SK-N-SH treated with all-trans-retinoic acid at 6 μM for 48 hours (cell line): ENCODE data around the gene ZNF415.

Experiments used
- ARNTL ChIP-seq: fragments of 450-650 bp; formaldehyde crosslinking; IDR thresholded peaks from 2 replicates; pipeline ENCODE4 v1.5.0; 2020; ENCODE audit warnings: low read depth, mild to moderate bottlenecking, moderate library complexity, borderline replicate concordance
- PPARA ChIP-seq: fragments of 250-450 bp; sonication (Bioruptor Pico); IDR thresholded peaks from 2 replicates; pipeline ENCODE4 v1.5.0; 2020; ENCODE audit warnings: mild to moderate bottlenecking, borderline replicate concordance
- RARB ChIP-seq: fragments of 250-450 bp; sonication (Bioruptor Pico); IDR thresholded peaks from 2 replicates; pipeline ENCODE4 v1.8.0; 2021; ENCODE audit warnings: mild to moderate bottlenecking, moderate library complexity
- SNAI2 ChIP-seq: fragments of 250-450 bp; sonication (Bioruptor Pico); IDR thresholded peaks from 2 replicates; pipeline ENCODE4 v1.5.0; 2020; ENCODE audit warnings: mild to moderate bottlenecking, moderate library complexity
- TCF4 ChIP-seq: fragments of 250-450 bp; sonication (Bioruptor Pico); IDR thresholded peaks from 2 replicates; pipeline ENCODE4 v1.8.0; 2021; ENCODE audit warnings: mild to moderate bottlenecking, moderate library complexity, borderline replicate concordance
- ZFP3 ChIP-seq: fragments of 250-450 bp; sonication (Bioruptor Pico); IDR thresholded peaks from 2 replicates; pipeline ENCODE4 v1.5.0; 2020; ENCODE audit warnings: mild to moderate bottlenecking, moderate library complexity
- ZFP30 ChIP-seq: fragments of 450-650 bp; formaldehyde crosslinking; IDR thresholded peaks from 2 replicates; pipeline ENCODE4 v1.5.0; 2022; ENCODE audit warnings: mild to moderate bottlenecking, moderate library complexity
- ZNF565 ChIP-seq: fragments of 450-650 bp; formaldehyde crosslinking; conservative IDR thresholded peaks from 2 replicates; pipeline ENCODE4 v1.5.0; 2020; ENCODE audit warnings: low read depth, mild to moderate bottlenecking, moderate library complexity
- ZNF70 ChIP-seq: fragments of 450-650 bp; formaldehyde crosslinking; IDR thresholded peaks from 2 replicates; pipeline ENCODE4 v1.5.0; 2020; ENCODE audit warnings: mild to moderate bottlenecking, moderate library complexity
- ZNF8 ChIP-seq: fragments of 450-650 bp; formaldehyde crosslinking; IDR thresholded peaks from 2 replicates; pipeline ENCODE4 v1.5.0; 2020; ENCODE audit warnings: mild to moderate bottlenecking, moderate library complexity
- TF ChIP-seq, protein P1 (sequence below): fragments of 250-450 bp; sonication (Bioruptor Pico); IDR thresholded peaks from 2 replicates; pipeline ENCODE4 v1.5.0; 2020; ENCODE audit warnings: mild to moderate bottlenecking, moderate library complexity
- TF ChIP-seq, protein P2 (sequence below): fragments of 250-450 bp; sonication (Bioruptor Pico); IDR thresholded peaks from 2 replicates; pipeline ENCODE4 v1.8.0; 2020; ENCODE audit warnings: mild to moderate bottlenecking, moderate library complexity, borderline replicate concordance

DNA sequence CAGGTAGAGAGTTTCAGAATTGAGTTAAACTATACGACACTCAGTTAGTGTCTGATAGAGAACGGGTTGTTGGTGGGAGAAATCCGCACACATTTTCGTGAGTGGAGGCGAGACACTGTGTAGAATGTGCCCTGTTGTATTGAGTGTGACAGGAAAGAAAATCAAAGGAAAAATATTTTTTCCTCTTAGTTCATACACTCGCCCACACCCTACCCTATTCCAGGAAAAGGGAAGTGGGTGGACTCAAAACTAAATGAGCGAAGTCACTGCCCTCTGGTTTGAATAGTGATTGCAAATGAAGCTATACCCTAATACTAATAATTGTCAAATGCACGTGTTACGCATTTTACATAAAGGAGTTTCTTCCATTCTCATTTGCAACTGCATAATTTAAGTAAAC, 24.1 kb upstream of the ZNF415 start:
- no peak for TF ChIP-seq ZFP30 (CRISPR knock-in tag)
- TF ChIP-seq, protein P1, sequence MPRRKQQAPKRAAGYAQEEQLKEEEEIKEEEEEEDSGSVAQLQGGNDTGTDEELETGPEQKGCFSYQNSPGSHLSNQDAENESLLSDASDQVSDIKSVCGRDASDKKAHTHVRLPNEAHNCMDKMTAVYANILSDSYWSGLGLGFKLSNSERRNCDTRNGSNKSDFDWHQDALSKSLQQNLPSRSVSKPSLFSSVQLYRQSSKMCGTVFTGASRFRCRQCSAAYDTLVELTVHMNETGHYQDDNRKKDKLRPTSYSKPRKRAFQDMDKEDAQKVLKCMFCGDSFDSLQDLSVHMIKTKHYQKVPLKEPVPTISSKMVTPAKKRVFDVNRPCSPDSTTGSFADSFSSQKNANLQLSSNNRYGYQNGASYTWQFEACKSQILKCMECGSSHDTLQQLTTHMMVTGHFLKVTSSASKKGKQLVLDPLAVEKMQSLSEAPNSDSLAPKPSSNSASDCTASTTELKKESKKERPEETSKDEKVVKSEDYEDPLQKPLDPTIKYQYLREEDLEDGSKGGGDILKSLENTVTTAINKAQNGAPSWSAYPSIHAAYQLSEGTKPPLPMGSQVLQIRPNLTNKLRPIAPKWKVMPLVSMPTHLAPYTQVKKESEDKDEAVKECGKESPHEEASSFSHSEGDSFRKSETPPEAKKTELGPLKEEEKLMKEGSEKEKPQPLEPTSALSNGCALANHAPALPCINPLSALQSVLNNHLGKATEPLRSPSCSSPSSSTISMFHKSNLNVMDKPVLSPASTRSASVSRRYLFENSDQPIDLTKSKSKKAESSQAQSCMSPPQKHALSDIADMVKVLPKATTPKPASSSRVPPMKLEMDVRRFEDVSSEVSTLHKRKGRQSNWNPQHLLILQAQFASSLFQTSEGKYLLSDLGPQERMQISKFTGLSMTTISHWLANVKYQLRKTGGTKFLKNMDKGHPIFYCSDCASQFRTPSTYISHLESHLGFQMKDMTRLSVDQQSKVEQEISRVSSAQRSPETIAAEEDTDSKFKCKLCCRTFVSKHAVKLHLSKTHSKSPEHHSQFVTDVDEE = no peak
- TF ChIP-seq ZFP3 = no peak
- TF ChIP-seq ARNTL (CRISPR knock-in tag) = no peak
- no peak for TF ChIP-seq ZNF70 (CRISPR knock-in tag)
- TF ChIP-seq PPARA = no peak
- no peak for TF ChIP-seq RARB (CRISPR knock-in tag)
- TF ChIP-seq TCF4 (CRISPR knock-in tag) = no peak
- TF ChIP-seq ZNF8 (CRISPR knock-in tag) = no peak
- TF ChIP-seq SNAI2 (CRISPR knock-in tag) = no peak
- TF ChIP-seq, protein P2, sequence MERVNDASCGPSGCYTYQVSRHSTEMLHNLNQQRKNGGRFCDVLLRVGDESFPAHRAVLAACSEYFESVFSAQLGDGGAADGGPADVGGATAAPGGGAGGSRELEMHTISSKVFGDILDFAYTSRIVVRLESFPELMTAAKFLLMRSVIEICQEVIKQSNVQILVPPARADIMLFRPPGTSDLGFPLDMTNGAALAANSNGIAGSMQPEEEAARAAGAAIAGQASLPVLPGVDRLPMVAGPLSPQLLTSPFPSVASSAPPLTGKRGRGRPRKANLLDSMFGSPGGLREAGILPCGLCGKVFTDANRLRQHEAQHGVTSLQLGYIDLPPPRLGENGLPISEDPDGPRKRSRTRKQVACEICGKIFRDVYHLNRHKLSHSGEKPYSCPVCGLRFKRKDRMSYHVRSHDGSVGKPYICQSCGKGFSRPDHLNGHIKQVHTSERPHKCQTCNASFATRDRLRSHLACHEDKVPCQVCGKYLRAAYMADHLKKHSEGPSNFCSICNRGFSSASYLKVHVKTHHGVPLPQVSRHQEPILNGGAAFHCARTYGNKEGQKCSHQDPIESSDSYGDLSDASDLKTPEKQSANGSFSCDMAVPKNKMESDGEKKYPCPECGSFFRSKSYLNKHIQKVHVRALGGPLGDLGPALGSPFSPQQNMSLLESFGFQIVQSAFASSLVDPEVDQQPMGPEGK (CRISPR knock-in tag) = no peak
- no peak for TF ChIP-seq ZNF565 (CRISPR knock-in tag)
